NOMO-1 treated with DMSO at 0.1 percent for 48 hours (cell line): Measurements from ENCODE around the gene NPHS1.
A peak's percentile ranks its signal among the peaks of the same experiment; 100 is the strongest.
"Not testable (repeated sequence)": the region's sequence is repeated elsewhere in the genome, so short reads cannot be mapped to it uniquely, and the experiment has no call there.

Experiments used
- DNase-seq: peaks from one replicate; lab custom pipeline; 2025; ENCODE audit not compliant: unreplicated experiment; lab: John Stamatoyannopoulos, UW

The NPHS1 gene

GRCh38 chr19:35852029-35852780, at the start of gene NPHS1:
TSS of gene NPHS1 (minus strand) at chr19:35852504. CDS start at chr19:35851837, 667 bp downstream.
- no peak for DNase-seq

- DNase-seq: no peak
These were observed 48.8 kb upstream of the NPHS1 start for GRCh38 chr19:35901055-35901644.

- peak; percentile 78 for DNase-seq
These were observed 47.4 kb upstream of the NPHS1 start for GRCh38 chr19:35899547-35900214.

GRCh38 chr19:35898499-35898809, 46.1 kb upstream of the NPHS1 start:
- no peak for DNase-seq

GRCh38 chr19:35897706-35898451, 45.6 kb upstream of the NPHS1 start:
- DNase-seq: no peak

GRCh38 chr19:35896643-35897040, 44.3 kb upstream of the NPHS1 start:
- DNase-seq: no peak

GRCh38 chr19:35895911-35896642, 43.8 kb upstream of the NPHS1 start:
- DNase-seq: no peak

- DNase-seq: no peak
These were observed 42.0 kb upstream of the NPHS1 start for GRCh38 chr19:35894342-35894741.

GRCh38 chr19:35891819-35892218, 39.5 kb upstream of the NPHS1 start:
- DNase-seq: not testable (repeated sequence)

- DNase-seq: no peak
These were observed 37.9 kb upstream of the NPHS1 start for GRCh38 chr19:35890113-35890650.

GRCh38 chr19:35889370-35890112, 37.2 kb upstream of the NPHS1 start:
- no peak for DNase-seq

- no peak for DNase-seq
These were observed 36.1 kb upstream of the NPHS1 start for GRCh38 chr19:35888398-35888797.

- no peak for DNase-seq
These were observed 34.9 kb upstream of the NPHS1 start for GRCh38 chr19:35887197-35887596.

- no peak for DNase-seq
These were observed 33.6 kb upstream of the NPHS1 start for GRCh38 chr19:35885904-35886303.

GRCh38 chr19:35885225-35885738, 33.0 kb upstream of the NPHS1 start:
- no peak for DNase-seq

GRCh38 chr19:35883882-35884281, 31.6 kb upstream of the NPHS1 start:
- no peak for DNase-seq

GRCh38 chr19:35882114-35882832, 30.0 kb upstream of the NPHS1 start:
- peak; percentile 59 for DNase-seq

- DNase-seq: peak; percentile 92
These were observed 27.5 kb upstream of the NPHS1 start for GRCh38 chr19:35879770-35880317.

GRCh38 chr19:35879068-35879467, 26.8 kb upstream of the NPHS1 start:
- DNase-seq: no peak
